Kasumi-1 (cell line): ENCODE measurements around the gene CREB5.
"Not testable (repeated sequence)": the region's sequence is repeated elsewhere in the genome, so short reads cannot be mapped to it uniquely, and the experiment has no call there.

Experiments
- DNase-seq, 2 experiments: peaks; one replicate each; lab custom pipeline; 2025; lab: John Stamatoyannopoulos, UW

CREB5 gene

GRCh38 chr7:28550580-28551186, 138.4 kb downstream of the CREB5 start:
- DNase-seq: no peak

GRCh38 chr7:28551331-28551730, 139.0 kb downstream of the CREB5 start:
- DNase-seq: no peak

GRCh38 chr7:28551766-28552165, 139.4 kb downstream of the CREB5 start:
- not testable (repeated sequence) for DNase-seq

- DNase-seq: no peak
Observed at GRCh38 chr7:28554802-28555471, 142.6 kb downstream of the CREB5 start.

- DNase-seq: no peak
Observed at GRCh38 chr7:28556025-28556424, 143.7 kb downstream of the CREB5 start.

- no peak for DNase-seq
Observed at GRCh38 chr7:28556671-28557070, 144.4 kb downstream of the CREB5 start.

GRCh38 chr7:28558236-28558635, 145.9 kb downstream of the CREB5 start:
- DNase-seq: no peak

GRCh38 chr7:28560767-28561166, 148.4 kb downstream of the CREB5 start:
- no peak for DNase-seq

- no peak for DNase-seq
Observed at GRCh38 chr7:28564033-28564432, 151.7 kb downstream of the CREB5 start.

GRCh38 chr7:28564755-28565374, 152.5 kb downstream of the CREB5 start:
- no peak for DNase-seq

- DNase-seq: no peak
Observed at GRCh38 chr7:28565980-28566379, 153.7 kb downstream of the CREB5 start.

- no peak for DNase-seq
Observed at GRCh38 chr7:28570113-28570969, 158.0 kb downstream of the CREB5 start.

GRCh38 chr7:28570970-28571288, 158.6 kb downstream of the CREB5 start:
- DNase-seq: no peak

GRCh38 chr7:28571405-28571804, 159.1 kb downstream of the CREB5 start:
- DNase-seq: no peak

- DNase-seq: no peak
Observed at GRCh38 chr7:28572321-28573058, 160.2 kb downstream of the CREB5 start.

GRCh38 chr7:28573059-28573553, 160.8 kb downstream of the CREB5 start:
- no peak for DNase-seq

- no peak for DNase-seq
Observed at GRCh38 chr7:28573651-28574301, 161.5 kb downstream of the CREB5 start.

GRCh38 chr7:28575241-28575643, 162.9 kb downstream of the CREB5 start:
- no peak for DNase-seq

GRCh38 chr7:28576656-28577055, 164.3 kb downstream of the CREB5 start:
- DNase-seq: no peak

GRCh38 chr7:28579571-28579970, 167.3 kb downstream of the CREB5 start:
- DNase-seq: no peak

- DNase-seq: no peak
Observed at GRCh38 chr7:28580665-28581064, 168.3 kb downstream of the CREB5 start.
